Peyer's patch (tissue), 4 donors: ENCODE data around the gene SLC44A3.

Experiments
- POLR2A ChIP-seq, 2 donors: fragments of 450-650 bp; IDR thresholded peaks; one replicate each; pipeline ENCODE4 v1.5.1; 2017; ENCODE audit warnings: antibody characterized with exemption in 2 of 2, mild to moderate bottlenecking in 2 of 2, moderate library complexity in 2 of 2
- TF ChIP-seq, protein P1 (sequence below), 6 experiments: fragments of 450-650 bp in 4 of 6; fragments of 200-600 bp in 2 of 6; sonication (generic) in 1 of 6; IDR thresholded peaks; one replicate each; pipeline ENCODE4 v1.5.1; 2017 to 2019; ENCODE audit warnings: antibody characterized with exemption in 6 of 6, mild to moderate bottlenecking in 3 of 6, moderate library complexity in 1 of 6

DNA sequence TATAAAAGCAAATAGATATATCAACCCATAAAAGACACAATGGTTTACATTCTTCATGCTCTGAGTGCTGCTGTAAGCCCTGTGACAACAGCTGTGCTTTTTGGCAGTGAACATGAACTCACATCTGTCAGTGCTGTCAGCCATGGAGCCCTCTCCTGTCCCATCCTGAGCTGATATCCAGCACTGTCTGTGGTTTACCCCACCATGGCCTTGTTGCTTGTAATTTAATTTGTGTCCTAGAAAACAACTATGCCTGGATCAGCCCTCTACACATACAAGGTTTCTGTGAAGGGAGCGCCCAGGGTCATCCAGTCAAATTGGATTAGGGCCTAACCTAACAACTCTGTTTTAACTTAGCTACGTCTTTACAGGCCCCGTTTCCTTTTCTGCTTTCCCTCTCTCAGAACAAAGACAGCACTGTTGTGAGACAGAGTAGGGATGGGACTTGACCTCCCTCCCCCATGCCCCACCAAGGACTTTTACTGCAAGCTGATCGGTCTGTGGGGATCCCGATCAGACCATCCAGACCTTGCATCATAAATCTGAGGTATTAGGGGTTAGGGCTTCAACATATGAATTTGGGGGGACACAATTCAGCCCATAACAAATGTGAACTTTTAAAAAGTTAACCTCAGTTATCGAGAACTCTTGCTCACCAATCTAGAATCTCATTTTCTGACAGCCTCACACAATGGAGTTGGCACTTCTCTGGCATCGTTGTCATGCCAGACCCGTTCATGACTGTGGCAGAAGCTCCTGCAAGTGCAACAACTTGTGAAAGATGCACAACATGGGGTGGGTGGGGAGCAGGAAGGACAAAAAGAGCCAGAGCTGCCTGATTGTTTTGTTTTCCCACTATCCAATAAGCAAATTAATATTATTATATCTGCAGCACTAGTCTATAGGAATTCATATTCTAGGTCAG lies 16.4 kb upstream of the SLC44A3 start:
- TF ChIP-seq, protein P1, sequence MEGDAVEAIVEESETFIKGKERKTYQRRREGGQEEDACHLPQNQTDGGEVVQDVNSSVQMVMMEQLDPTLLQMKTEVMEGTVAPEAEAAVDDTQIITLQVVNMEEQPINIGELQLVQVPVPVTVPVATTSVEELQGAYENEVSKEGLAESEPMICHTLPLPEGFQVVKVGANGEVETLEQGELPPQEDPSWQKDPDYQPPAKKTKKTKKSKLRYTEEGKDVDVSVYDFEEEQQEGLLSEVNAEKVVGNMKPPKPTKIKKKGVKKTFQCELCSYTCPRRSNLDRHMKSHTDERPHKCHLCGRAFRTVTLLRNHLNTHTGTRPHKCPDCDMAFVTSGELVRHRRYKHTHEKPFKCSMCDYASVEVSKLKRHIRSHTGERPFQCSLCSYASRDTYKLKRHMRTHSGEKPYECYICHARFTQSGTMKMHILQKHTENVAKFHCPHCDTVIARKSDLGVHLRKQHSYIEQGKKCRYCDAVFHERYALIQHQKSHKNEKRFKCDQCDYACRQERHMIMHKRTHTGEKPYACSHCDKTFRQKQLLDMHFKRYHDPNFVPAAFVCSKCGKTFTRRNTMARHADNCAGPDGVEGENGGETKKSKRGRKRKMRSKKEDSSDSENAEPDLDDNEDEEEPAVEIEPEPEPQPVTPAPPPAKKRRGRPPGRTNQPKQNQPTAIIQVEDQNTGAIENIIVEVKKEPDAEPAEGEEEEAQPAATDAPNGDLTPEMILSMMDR (IDR thresholded peaks at IDR 0.05), result no peak
- TF ChIP-seq POLR2A (IDR thresholded peaks at IDR 0.05), result no peak
